Sciatic nerve (tissue), 2 donors: ENCODE results near the gene DISC1. TPM values are rescaled to one million over a fixed set of nuclear protein-coding genes. Genes with fewer than 3 reads are reported as not detected.

Experiments
- ATAC-seq: fragments of 200-7000 bp; cut with Tn5 transposase; one replicate; pipeline ENCODE4 v1.9.1; 2020; ENCODE audit warnings: mild to moderate bottlenecking, moderate library complexity
- DNase-seq: peaks from one replicate; pipeline ENCODE4 v3.0.0-alpha.2; 2020; ENCODE audit warnings: low spot score
- intact Hi-C: fragments of 100-400 bp; cut with DNase I; formaldehyde crosslinking; loops from one replicate; pipeline ENCODE4 v1.14.2; 2022
- total RNA-seq: library from RNA; stranded (reverse); fragmentation: NEBNext Ultra II Directional; extraction: Animal tissue kit (Norgen Biotek cat#: 25700); gene quantifications from one replicate; pipeline ENCODE4 v1.2.1, GENCODE V29; 2021
- donor health status: DM: no; HTN: no; CAD: no.
- donor health status: DM: no; HTN: no; CAD: no.

Gene DISC1
- total RNA-seq, 1 donor from 2014 or later = 34.5 TPM

GRCh38 chr1:231972111-231972445, 345.5 kb downstream of the DISC1 start:
- DNase-seq (no peak), ATAC-seq (no peak)
- intact Hi-C loops = no loop called here

- ATAC-seq = no peak
- DNase-seq = no peak
- intact Hi-C loops = no loop called here
Observed at GRCh38 chr1:231973830-231974229, 347.2 kb downstream of the DISC1 start.

DNA sequence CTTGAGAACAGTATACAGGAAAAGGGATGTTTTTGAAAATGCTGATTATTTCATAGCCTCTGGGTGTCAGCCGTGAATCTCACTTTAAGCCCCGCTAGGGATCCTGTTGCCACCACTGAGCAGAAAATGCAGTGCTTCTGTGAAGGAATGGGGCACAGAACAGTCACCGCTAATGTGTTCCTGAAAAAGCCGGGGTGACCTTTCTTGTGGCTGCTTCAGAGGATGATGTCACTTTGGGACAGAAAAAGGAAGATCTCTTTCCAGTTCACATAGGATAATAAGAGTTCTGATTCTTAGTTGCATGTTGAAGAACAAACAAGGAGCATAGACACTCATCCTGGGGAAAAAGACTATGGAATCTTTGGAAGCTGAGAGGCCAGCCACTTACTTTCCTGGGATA, 349.6 kb downstream of the DISC1 start:
- no peak for ATAC-seq
- intact Hi-C loops = no loop called here
- no peak for DNase-seq

- ATAC-seq = no peak
- intact Hi-C loops = no loop called here
- no peak for DNase-seq
Observed at GRCh38 chr1:231981675-231982074, 355.1 kb downstream of the DISC1 start.

DNA sequence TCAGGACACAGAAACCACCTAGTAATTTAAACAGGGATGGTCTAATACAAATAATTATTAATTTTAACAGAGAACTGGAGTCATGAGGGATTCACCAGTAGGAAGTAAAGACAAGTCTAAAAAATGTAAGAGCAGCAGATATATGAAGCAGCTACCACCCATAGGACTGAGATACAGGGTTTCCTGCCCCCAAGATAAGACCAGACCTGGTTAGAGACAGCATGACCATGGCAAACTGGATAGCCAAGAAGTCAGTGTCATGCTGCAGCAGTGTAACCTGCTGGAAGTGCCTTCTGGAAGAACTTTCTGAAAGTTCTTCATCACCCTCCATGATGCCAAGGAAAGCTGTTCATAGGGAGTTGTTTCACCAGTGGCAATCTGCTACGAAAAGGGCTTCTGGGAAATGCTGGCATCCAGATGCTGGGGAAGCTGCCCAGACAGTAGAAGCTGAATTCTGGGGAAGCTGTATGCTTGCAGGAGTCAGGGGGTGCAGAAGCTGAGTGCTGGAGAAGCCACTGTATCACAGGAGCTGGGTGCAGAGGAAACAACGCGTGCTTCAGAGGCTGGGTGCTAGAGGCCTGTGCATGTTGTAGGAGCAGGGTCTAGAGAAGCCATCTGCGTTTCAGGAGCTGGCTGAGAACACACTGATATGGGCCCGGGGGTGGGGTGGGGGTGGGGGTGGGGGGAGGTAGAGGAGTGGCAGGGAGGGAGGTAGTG, 356.4 kb downstream of the DISC1 start:
- DNase-seq (no peak), ATAC-seq (no peak)
- intact Hi-C loops = no loop called here

GRCh38 chr1:231983588-231984193, 357.1 kb downstream of the DISC1 start:
- DNase-seq (no peak), ATAC-seq (no peak)
- intact Hi-C loops = no loop called here

- DNase-seq (no peak), ATAC-seq (no peak)
- intact Hi-C loops = no loop called here
Observed at GRCh38 chr1:231985296-231986023, 358.9 kb downstream of the DISC1 start.

DNA sequence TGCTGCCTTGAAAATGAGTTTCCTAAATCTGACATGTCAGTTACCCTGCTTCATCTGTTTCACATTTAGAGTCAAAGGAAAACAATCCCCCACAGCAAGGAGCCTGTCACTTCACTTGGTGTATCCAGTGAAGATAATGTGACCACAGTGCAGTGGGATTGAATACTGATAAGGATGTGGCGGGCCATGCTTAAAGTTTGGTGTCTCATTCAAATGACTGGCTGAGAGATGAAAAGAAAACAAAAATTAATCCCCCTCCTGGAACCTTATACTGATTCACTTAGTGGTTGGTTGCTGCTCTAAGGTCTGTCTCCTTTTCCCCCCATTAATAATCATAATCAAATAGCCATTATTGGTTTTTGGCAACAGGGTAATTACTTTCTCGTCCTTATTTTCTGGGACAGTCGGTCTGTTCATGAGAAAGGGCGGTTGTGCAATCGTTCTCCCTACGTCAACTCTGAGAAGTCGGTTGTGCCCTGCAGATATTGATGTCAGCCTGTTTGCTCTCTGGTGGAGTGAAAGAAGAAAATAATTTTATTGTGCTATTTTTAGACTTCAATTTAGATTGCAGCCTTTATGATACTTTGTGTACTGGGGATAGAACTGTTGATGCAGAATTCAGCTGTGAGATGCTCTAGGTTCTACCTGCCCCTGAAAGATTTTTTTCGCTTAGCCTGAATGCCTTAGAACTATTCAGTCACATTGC, 360.2 kb downstream of the DISC1 start:
- ATAC-seq (peak; percentile 89), DNase-seq (no peak)
- intact Hi-C loops = no loop called here

DNA sequence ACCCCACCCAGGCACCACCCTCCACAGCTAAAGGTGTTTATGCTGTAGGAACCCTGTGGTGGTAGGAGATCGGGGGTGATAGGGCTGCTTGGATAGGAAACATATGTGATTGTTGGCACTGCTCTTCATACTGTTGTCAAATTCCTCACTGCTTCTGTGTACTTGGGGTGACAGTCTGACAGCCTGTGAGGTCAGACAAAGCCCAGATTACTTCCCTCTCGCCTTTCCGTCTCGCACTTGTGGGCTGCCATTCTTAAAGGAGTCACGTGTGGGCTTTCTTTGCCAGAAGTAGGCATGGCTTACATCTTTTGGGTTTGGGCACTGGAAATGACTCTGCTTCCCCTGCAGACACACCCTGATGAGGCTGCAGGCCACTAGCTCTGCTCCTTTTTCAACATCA, 363.8 kb downstream of the DISC1 start:
- DNase-seq = no peak

DNA sequence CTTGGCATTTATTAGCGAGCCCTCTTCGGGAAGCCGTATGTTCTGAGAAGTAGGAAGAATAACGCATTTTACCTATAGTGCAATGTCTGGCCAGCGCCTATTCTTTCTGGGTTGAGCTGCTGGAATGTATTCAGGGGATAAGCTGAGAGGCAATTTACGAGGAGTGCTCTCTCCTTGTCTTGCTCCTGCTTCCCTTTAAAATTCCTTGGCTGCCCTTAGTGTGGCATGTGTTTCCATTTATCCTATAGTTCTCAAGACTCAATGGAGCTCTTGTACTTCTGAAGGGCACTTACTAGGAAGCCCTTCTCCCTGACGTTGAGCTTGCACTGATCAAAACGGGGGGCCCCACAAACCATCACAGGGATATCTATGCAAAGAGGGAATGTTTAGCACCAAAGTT, 364.6 kb downstream of the DISC1 start:
- ATAC-seq (no peak), DNase-seq (no peak)
- intact Hi-C loops = no loop called here

More for the DNA sequence above, 363.8 kb downstream of the DISC1 start:
- intact Hi-C loops = no loop called here
- peak; percentile 31 for ATAC-seq

DNA sequence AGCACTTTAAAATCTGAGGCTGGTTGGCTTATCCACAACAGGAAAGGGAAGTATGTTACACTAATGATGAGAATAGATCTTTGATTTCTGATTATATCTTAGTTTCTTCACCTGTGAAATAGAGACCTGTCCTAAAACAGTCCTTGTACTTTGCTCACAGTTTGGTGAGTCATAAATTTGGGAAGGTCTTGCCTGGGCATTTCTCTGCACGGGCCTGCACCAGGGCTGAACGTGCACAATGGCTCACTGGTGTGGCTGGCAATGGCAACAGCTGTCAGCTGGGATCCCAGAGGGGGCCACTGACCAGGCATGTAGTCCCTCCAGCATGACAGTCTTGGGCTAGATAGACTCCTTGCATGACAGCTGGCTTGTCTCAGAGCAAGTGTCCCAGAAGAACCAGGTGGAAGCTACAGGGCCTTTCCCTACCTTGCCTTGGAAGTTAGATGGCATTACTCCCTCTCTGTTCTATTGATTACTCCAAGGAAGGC, 367.4 kb downstream of the DISC1 start:
- intact Hi-C loops = no loop called here
- ATAC-seq = no peak
- DNase-seq = no peak

GRCh38 chr1:231998791-231999190, 372.2 kb downstream of the DISC1 start:
- DNase-seq (no peak), ATAC-seq (no peak)
- intact Hi-C loops = no loop called here

DNA sequence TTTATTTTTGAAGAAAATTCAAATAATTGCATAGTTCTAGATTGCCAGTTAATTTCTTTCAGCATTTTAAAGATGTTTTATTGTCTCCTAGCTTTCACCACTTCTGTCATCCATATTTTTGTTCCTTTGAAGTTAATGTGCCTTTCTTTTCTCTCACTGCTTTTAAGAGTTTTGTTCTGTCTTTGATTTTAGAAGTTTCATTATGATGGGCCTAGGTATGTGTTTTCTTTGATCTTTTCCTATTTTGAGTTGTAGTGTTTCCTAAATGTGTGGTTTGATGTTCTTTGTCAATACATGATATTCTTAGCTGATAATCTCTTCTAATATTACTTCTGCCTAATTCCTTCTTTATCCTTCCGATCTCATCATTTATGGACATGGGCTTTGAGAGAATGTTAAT, 378.7 kb downstream of the DISC1 start:
- no peak for ATAC-seq
- intact Hi-C loops = no loop called here
- no peak for DNase-seq

- ATAC-seq (no peak), DNase-seq (no peak)
- intact Hi-C loops = no loop called here
Observed at GRCh38 chr1:232009741-232010140, 383.2 kb downstream of the DISC1 start.

DNA sequence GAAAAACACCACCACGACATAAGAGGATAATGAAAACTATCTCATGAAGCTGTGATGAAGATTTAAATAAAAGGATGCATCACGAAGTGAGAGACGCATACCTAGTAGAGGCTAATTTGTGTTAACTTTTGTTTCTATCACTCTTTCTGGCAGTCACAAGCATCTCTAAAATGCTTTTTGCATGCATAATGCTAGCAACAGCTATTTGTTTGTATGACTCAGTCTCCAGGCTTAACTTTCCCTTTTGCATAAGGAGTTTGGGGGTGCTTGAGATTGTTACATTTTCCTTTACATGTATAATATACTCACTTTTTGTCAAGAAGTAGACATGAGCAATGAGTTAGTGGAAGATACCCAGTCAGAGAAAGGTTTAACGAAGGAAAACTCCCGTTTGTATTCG, 385.4 kb downstream of the DISC1 start:
- no peak for ATAC-seq
- intact Hi-C loops = no loop called here

DNA sequence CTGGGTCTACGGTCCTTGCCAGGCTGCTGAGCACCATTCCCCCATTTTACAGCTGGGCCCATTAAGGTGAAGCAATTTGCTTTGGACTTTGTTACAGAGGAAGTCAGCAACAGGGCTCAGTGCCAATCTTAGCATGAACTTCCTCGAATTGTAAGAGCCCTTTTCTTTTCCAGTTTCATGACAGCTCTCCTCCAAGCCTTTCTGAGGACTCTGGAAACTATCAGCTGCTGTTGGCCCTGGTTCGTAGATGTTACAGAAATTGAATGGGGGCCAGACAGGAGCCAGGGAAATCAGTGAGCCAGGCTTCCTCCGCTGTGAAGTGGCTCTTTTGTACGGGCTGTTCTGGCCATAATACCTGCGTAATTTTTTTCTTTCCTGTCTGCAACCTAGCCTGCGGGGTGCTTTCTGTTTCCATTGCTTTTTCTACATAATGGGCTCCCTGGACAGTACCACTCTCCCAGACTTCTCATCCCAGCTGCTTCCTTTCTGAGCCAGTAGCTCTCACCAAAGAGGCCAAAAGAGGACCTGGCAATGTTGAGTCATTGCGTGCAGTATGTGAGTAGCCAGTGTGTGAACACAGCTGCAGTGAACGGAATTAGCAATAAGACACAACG, 386.3 kb downstream of the DISC1 start:
- peak; percentile 94 for ATAC-seq
- DNase-seq = no peak
- intact Hi-C loops = no loop called here

More for the DNA sequence above, 385.4 kb downstream of the DISC1 start:
- no peak for DNase-seq

DNA sequence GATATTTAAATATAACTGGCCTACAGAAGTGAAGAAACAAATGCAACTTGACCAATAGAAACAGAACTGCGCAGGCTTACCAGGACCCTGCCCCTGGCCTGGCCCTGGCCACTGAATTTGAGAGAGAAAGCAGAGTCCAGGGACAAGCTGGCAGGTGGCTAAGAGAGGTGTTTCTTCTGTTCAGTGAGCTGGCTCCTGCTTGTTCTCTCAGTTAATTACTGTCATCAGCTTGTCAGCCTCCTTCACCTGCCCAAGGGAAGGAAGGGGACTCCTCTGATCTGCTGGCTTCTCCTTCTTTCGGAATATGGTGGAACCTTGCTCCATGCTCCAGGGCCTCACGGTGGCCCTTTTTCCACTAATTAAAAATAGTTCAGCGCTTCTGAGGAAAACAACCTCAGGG, 388.4 kb downstream of the DISC1 start:
- ATAC-seq (no peak), DNase-seq (no peak)
- intact Hi-C loops = no loop called here

DNA sequence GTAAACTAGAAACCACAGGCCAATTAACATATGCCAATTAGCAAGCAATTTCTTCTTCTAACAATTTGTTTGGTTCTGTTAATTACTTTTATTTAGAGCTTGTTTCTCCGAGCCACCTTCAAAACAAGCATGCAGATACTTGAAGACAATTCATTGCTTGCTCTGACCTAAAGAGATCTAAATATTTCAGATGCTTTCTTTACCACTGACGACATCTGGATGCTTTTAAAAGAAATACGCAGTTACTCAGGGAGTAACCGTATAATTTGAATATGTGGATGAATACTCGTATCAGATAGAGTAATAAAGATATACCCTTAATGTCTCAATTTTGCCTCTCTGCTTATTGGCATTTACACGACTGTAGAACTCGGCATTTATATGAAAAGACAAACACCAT, 390.0 kb downstream of the DISC1 start:
- ATAC-seq (no peak), DNase-seq (no peak)
- intact Hi-C loops = no loop called here

GRCh38 chr1:232017057-232017456, 390.5 kb downstream of the DISC1 start:
- DNase-seq = no peak
- intact Hi-C loops = no loop called here
- ATAC-seq = no peak
